KBM-7 (cell line): ENCODE data around the gene CLPTM1.
"Not testable (repeated sequence)": the region's sequence is repeated elsewhere in the genome, so short reads cannot be mapped to it uniquely, and the experiment has no call there.

Source experiments
- DNase-seq: peaks from one replicate; pipeline ENCODE4 v3.0.0-alpha.2; 2015
- in situ Hi-C: fragments of 300-500 bp; cut with MboI; formaldehyde crosslinking; loops from 2 replicates; pipeline ENCODE4 v1.14.3; 2020; ENCODE audit warnings: low sequenced_read_pairs, low pct_unique_long_range_greater_than_20kb, mixed read lengths

Gene CLPTM1, protein sequence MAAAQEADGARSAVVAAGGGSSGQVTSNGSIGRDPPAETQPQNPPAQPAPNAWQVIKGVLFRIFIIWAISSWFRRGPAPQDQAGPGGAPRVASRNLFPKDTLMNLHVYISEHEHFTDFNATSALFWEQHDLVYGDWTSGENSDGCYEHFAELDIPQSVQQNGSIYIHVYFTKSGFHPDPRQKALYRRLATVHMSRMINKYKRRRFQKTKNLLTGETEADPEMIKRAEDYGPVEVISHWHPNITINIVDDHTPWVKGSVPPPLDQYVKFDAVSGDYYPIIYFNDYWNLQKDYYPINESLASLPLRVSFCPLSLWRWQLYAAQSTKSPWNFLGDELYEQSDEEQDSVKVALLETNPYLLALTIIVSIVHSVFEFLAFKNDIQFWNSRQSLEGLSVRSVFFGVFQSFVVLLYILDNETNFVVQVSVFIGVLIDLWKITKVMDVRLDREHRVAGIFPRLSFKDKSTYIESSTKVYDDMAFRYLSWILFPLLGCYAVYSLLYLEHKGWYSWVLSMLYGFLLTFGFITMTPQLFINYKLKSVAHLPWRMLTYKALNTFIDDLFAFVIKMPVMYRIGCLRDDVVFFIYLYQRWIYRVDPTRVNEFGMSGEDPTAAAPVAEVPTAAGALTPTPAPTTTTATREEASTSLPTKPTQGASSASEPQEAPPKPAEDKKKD

GRCh38 chr19:44954649-44955504, at the start of gene CLPTM1:
Gene CLPTM1, plus strand, starts transcription at chr19:44955380. Its CDS starts 16 bp downstream, at chr19:44955396.
- in situ Hi-C loops = no loop called here
- DNase-seq = peak; percentile 94

- DNase-seq = peak; percentile 16
- in situ Hi-C loops = no loop called here
These were observed 49.6 kb upstream of the CLPTM1 start, which contains the start of gene APOE for GRCh38 chr19:44905437-44906160. Gene APOE, plus strand, starts transcription at chr19:44905796. Its CDS starts 829 bp downstream, at chr19:44906625.

DNA sequence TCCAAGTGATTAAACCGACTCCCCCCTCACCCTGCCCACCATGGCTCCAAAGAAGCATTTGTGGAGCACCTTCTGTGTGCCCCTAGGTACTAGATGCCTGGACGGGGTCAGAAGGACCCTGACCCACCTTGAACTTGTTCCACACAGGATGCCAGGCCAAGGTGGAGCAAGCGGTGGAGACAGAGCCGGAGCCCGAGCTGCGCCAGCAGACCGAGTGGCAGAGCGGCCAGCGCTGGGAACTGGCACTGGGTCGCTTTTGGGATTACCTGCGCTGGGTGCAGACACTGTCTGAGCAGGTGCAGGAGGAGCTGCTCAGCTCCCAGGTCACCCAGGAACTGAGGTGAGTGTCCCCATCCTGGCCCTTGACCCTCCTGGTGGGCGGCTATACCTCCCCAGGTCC, 47.6 kb upstream of the CLPTM1 start:
- no peak for DNase-seq

GRCh38 chr19:44908074-44908835, 46.9 kb upstream of the CLPTM1 start:
- in situ Hi-C loops = no loop called here
- DNase-seq = no peak

More for the DNA sequence above, 47.6 kb upstream of the CLPTM1 start:
- in situ Hi-C loops = no loop called here

DNA sequence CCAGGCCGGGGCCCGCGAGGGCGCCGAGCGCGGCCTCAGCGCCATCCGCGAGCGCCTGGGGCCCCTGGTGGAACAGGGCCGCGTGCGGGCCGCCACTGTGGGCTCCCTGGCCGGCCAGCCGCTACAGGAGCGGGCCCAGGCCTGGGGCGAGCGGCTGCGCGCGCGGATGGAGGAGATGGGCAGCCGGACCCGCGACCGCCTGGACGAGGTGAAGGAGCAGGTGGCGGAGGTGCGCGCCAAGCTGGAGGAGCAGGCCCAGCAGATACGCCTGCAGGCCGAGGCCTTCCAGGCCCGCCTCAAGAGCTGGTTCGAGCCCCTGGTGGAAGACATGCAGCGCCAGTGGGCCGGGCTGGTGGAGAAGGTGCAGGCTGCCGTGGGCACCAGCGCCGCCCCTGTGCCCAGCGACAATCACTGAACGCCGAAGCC, 46.3 kb upstream of the CLPTM1 start:
- DNase-seq = no peak
- in situ Hi-C loops = no loop called here

GRCh38 chr19:44909775-44910174, 45.4 kb upstream of the CLPTM1 start:
- in situ Hi-C loops = no loop called here
- DNase-seq = no peak

- DNase-seq, in situ Hi-C loops: not testable (repeated sequence)
These were observed 43.3 kb upstream of the CLPTM1 start for GRCh38 chr19:44911896-44912295.

DNA sequence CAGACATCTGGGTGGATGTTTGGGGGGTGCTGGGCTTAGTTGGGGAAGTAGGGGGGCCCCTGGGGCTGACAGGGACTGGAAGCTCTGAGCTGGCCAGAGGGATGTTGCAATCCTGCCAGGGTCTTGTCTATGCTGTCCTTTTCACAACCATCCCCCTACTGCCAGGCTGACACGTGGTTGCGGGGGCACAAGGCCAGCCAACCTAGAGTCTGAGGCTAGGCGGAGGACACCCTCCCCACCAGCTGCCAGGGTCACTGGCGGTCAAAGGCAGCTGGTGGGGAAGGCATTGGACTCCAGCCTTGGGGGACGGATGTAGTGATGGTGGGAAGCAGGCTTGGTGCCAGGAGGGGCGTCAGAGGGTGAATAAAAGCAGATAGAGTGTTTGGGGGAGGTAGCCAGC, 42.3 kb upstream of the CLPTM1 start:
- in situ Hi-C loops = no loop called here
- DNase-seq = no peak

DNA sequence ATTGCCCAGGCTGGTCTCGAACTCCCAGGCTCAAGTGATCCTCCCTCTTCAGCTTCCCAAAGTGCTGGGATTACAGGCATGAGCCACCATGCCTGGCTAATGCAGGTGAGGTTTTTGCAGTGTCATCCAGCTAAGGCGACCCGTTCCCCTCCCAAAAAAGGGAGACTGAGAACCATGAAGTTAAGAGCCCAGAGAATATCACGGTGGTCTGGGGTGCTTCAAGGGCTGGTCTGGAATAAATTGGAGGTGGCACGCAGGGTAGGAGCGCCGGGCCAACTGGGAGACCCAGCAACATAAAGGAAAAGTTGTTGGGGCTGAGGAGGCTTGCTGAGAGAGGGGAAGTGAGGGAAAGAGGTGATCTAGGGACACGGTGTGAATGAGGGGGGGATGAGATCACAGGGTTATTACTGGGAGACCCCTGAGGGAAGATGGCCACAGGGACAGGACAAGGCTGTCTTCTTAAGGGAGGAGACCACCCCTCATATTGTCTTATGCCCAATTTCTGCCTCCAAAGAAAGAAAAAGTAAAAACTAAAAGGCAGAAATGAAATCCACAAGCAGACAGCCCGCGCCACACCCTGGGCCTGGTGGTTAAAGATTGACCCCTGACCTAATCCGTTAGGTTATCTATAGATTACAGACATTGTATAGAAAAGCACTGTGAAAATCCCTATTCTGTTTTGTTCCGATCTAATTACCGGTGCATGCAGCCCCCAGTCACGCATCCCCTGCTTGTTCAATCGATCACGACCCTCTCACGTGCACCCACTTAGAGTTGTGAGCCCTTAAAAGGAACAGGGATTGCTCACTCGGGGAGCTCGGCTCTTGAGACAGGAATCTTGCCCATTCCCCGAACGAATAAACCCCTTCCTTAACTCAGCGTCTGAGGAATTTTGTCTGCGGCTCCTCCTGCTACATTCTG, 41.4 kb upstream of the CLPTM1 start:
- in situ Hi-C loops, DNase-seq: not testable (repeated sequence)

GRCh38 chr19:44914433-44915206, 40.6 kb upstream of the CLPTM1 start, which contains the start of gene APOC1:
Gene APOC1, plus strand, starts transcription at chr19:44914608. Its CDS starts 284 bp downstream, at chr19:44914892.
- in situ Hi-C loops = not testable (repeated sequence)

GRCh38 chr19:44924243-44924725, 30.9 kb upstream of the CLPTM1 start:
- DNase-seq = no peak
- in situ Hi-C loops = no loop called here

More at GRCh38 chr19:44914433-44915206, 40.6 kb upstream of the CLPTM1 start, which contains the start of gene APOC1:
- DNase-seq = peak; percentile 94

- in situ Hi-C loops = no loop called here
- DNase-seq = peak; percentile 38
These were observed 29.9 kb upstream of the CLPTM1 start for GRCh38 chr19:44925114-44925891.

GRCh38 chr19:44926245-44927077, 28.7 kb upstream of the CLPTM1 start:
- DNase-seq, in situ Hi-C loops: not testable (repeated sequence)

DNA sequence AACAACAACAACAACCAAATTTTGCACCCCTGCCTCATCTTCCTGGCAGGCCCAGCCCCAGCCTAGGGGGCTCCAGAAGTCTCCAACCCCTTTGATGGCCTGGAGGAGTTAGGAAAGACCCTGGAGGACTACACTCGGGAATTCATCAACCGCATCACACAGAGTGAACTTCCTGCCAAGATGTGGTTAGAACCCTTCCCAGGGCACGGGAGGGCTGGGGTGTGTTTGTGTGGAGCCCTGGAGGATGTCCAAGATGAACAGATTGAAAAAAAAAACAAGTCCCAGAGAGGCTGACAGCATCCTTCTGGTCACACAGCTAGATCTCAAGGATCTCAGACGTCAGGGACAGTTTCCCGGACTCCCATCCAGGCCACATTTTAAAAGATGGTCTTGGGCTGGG, 27.4 kb upstream of the CLPTM1 start:
- in situ Hi-C loops = no loop called here
- peak; percentile 22 for DNase-seq

- no peak for DNase-seq
- in situ Hi-C loops = no loop called here
These were observed 25.1 kb upstream of the CLPTM1 start for GRCh38 chr19:44930088-44930487.
